ENCODE data around the gene CADPS.

- TF ChIP-seq GATA2 (IDR thresholded peaks at IDR 0.05; ENCODE audit: low read depth, low read length) (no peak), GATA3 (IDR thresholded peaks at IDR 0.05; ENCODE audit: low read depth, low read length) (no peak)
Measured at GRCh38 chr3:62817678-62818077, 57.5 kb downstream of the CADPS start.

Data from SH-SY5Y (cell line).